Left renal cortex interstitium (tissue), 4 donors: ENCODE measurements around the gene SMIM44. TPM values are rescaled to one million over a fixed set of nuclear protein-coding genes. Genes with fewer than 3 reads are reported as not detected.
"Not testable (repeated sequence)": the region's sequence is repeated elsewhere in the genome, so short reads cannot be mapped to it uniquely, and the experiment has no call there.

Experiments
- DNase-seq, 4 donors: peaks; one replicate each; pipeline ENCODE4 v3.0.0-alpha.2; 2013; ENCODE audit warnings: low read depth in 4 of 4, low spot score in 2 of 4, missing footprints in 1 of 4
- polyA plus RNA-seq, 4 donors: library from polyadenylated mRNA; unstranded; fragments of 120-200 nt; gene quantifications; one replicate each; pipeline ENCODE4 v1.2.1, GENCODE V29; 2013; ENCODE audit not compliant: insufficient read length in 4 of 4

The SMIM44 gene
- polyA plus RNA-seq, 4 donors = 0.28 to 0.95 TPM; not detected in 2

GRCh38 chr19:3518659-3519058 is 35.4 kb upstream of the SMIM44 start:
- no peak for DNase-seq

- DNase-seq = no peak
Observed at GRCh38 chr19:3518255-3518654, 35.0 kb upstream of the SMIM44 start.

DNA sequence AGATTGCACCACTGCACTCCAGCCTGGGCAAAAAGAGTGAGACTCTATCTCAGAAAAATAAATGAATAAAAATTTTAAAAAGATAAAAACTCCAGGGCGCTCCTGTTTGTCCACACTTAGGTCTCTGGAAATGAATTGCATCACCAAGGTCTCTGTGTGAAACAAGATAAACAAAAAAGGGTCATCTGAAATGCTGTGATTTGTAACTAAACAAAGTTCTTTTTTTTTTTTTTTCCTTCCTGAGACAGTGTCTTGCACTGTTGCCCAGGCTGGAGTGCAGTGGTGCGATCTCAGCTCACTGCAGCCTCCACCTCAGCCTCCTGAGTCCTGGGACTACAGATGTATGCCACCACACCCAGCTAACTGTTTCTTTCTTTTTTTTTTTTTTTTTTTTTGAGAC is 34.4 kb upstream of the SMIM44 start:
- no peak for DNase-seq

- no peak for DNase-seq
Observed at GRCh38 chr19:3516675-3517207, 33.5 kb upstream of the SMIM44 start.

DNA sequence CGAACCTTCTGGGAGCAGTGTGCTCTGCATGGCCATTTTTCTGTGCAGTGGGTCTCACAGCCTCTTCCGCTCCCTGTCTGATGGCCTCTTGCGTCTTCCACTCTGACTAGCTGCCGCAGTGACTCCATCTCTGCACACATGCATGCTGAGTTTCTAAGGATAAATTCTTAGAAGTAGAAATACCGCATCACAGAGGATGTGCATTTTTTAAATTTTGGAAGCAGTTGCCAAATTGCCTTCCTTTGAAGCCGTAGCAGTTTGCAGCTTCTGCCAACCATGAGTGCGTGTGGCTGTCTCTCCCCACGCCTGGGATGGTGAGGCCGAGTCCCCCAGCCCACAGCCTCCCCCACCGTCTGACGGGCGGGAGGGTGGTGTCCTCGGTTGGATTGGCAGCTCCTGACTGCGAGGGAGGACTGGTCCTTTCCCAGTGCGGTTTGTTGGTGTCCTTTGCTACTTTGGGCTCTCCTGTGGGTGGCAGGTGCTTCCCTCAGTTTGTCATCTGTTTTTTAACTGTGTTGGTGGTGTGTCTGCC is 32.7 kb upstream of the SMIM44 start:
- DNase-seq = no peak

DNA sequence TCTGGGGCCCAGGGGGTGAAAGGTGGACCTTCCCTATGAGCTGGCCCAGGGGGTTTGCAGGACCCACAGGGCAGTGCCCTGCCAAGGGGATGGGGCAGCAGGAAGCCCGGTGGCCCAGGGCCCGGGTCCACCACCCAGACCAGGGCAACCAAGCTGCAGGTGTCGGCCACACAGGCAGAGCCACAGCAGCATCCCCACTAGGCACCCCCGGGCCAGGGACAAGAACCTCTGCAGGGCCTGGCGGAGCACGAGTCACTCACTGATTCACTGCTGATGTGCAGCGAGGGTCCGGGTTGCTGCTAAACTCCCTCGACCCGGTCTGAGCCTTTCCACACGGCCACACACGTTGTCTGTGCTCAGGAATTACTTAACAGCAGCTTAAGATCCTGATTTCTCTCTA is 31.7 kb upstream of the SMIM44 start:
- no peak for DNase-seq

- DNase-seq = no peak
Observed at GRCh38 chr19:3513229-3514140, 30.2 kb upstream of the SMIM44 start.

- DNase-seq = no peak
Observed at GRCh38 chr19:3512562-3513228, 29.5 kb upstream of the SMIM44 start.

DNA sequence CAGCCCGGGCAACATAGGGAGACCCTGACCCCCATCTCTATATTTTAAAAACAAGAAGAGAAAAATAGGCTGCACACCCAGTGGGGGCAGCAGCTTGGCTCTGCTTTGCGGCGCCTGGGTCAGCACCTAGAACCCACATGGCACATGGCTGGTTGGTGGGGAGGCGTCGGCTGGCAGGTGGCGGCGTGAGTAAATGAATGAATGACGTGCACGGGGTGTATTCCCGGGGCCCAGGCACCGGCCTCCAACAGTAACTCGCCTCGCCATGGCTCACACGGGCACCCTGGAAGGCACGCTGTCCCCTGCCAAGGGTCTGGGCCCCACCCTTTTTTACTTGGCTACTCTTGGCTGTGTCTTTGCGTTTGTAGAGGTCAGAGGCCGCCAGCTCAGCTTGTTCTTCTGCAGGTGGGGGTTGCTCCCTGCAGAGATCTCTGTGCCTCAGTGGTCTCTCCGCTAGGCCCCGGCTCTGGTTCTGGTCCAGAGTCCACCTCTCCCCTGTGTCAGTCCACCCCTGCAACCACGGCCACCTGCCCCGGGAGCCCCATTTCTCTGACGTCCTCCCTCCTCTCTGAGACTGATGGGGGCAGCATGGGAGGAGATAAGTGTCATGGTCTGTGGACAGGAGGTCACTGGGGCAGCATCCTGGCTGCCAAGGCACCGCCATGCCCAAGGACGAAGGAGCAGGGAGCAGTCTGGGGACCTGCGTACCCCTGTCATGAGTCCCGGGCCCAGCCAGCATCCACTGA is 28.4 kb upstream of the SMIM44 start:
- DNase-seq = no peak

DNA sequence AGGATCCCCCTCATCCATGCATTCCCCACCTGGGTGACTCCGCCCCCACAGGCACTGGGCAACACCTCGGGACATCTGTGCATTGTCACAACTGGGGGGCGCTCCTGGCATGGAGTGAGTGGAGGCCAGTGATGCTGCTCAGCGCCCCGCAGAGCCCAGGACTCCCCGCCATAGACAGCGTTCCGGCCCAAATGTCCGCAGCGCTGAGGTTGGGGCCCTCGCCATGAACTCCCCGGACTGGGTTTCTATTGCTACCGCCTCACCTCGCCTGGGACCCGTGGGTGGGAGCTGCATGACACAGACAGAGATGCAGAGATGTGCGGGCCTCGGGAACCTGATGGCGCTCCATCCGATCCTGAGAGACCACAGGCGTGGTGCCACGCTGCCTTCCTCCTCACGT is 27.5 kb upstream of the SMIM44 start:
- no peak for DNase-seq

- DNase-seq = no peak
Observed at GRCh38 chr19:3509566-3509989, 26.3 kb upstream of the SMIM44 start.

- DNase-seq = no peak
Observed at GRCh38 chr19:3508771-3509535, 25.7 kb upstream of the SMIM44 start.

DNA sequence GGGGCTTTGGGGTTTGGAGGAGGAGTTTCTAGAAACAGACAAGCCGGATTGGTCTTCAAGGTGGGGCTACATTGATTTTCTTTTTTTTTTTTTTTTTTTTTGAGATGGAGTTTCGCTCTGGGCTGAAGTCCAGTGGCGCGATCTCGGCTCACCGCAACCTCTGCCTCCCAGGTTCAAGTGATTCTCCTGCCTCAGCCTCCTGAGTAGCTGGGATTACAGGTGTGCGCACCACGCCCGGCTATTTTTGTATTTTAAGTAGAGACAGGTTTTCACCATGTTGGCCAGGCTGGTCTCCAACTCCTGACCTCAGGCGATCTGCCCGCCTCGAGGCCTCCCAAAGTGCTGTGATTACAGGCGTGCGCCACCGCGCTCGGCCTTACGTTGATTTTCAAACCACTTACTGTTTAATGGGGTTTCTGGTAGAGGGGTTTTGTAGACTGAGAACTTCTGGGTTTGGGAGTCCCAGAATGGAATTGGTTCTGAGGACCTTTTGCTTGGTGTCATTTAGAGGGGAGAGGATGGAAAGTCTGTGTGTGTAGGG is 24.9 kb upstream of the SMIM44 start:
- DNase-seq = not testable (repeated sequence)

DNA sequence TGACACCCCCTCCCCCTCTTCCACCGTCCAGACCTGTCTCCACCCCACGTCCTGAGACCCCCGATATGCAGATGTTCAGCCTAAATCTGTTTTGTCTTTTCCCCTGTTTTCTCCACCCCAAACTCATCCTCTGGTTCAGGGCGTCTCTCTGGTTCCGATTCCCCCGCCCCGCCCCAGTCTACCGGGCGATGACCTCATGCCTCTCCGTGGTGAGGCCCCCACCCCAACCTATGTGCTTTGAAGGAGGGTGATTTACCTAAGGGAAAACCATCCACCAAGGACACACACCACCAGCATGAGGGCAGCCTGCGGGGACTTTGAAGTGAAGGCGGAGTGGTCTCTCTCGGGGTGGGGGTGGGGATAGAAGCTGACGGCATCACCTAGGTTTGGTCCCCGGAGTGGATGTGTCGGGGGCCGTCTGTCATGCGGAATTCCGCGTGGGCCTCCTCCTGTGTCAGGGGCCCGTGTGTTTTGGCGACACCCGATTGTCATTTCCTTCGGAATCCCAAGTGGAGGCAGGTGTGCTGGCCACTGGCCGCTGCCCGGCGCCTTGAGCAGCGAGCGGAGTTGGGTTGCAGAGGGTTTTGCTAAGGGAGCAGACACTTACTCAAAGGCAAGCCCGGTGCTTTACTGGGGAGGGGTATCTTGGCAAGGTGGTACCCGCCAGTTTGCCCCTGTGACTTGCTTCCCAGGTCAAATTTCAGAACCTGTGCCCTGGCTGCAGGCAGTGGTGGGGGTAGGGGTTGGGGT is 24.3 kb upstream of the SMIM44 start:
- no peak for DNase-seq

GRCh38 chr19:3506384-3507340 is 23.4 kb upstream of the SMIM44 start:
- no peak for DNase-seq

- peak; percentile 86 to 97 (median 94) for DNase-seq
Observed at GRCh38 chr19:3505598-3506383, 22.6 kb upstream of the SMIM44 start, which contains the start of gene FZR1. FZR1 (plus strand) TSS chr19:3506311; CDS start chr19:3522990, 16,679 bp downstream.

GRCh38 chr19:3504735-3505134 is 21.5 kb upstream of the SMIM44 start:
- no peak for DNase-seq
